Measurements from ENCODE around the gene TALDO1.

The TALDO1 gene

GRCh38 chr11:760236-760635, 13.0 kb downstream of the TALDO1 start:
- TF ChIP-seq CTCF (IDR thresholded peaks at IDR 0.05; ENCODE audit: insufficient read depth, low read depth, low read length, missing control alignments) = no peak
- no peak overlapping the region for H3K4me3 ChIP-seq (ENCODE audit: low read depth, low read length)
- no peak for DNase-seq (ENCODE audit: low read depth)

GRCh38 chr11:761526-762108, 14.4 kb downstream of the TALDO1 start:
- no peak overlapping the region for H3K4me3 ChIP-seq (ENCODE audit: low read depth, low read length)
- no peak for DNase-seq (ENCODE audit: low read depth)
- TF ChIP-seq CTCF (IDR thresholded peaks at IDR 0.05; ENCODE audit: insufficient read depth, low read depth, low read length, missing control alignments) = no peak

GRCh38 chr11:762421-763072, 15.3 kb downstream of the TALDO1 start:
- no peak for DNase-seq (ENCODE audit: low read depth)
- no peak overlapping the region for H3K4me3 ChIP-seq (ENCODE audit: low read depth, low read length)
- TF ChIP-seq CTCF (IDR thresholded peaks at IDR 0.05; ENCODE audit: insufficient read depth, low read depth, low read length, missing control alignments) = peak; percentile 13

- no peak for TF ChIP-seq CTCF (IDR thresholded peaks at IDR 0.05; ENCODE audit: insufficient read depth, low read depth, low read length, missing control alignments)
- DNase-seq (ENCODE audit: low read depth) = no peak
- no peak overlapping the region for H3K4me3 ChIP-seq (ENCODE audit: low read depth, low read length)
Measured at GRCh38 chr11:763073-763463, 15.8 kb downstream of the TALDO1 start.

- TF ChIP-seq CTCF (IDR thresholded peaks at IDR 0.05; ENCODE audit: insufficient read depth, low read depth, low read length, missing control alignments) = no peak
- no peak overlapping the region for H3K4me3 ChIP-seq (ENCODE audit: low read depth, low read length)
- DNase-seq (ENCODE audit: low read depth) = no peak
Measured at GRCh38 chr11:763549-764321, 16.5 kb downstream of the TALDO1 start.

- no peak for TF ChIP-seq CTCF (IDR thresholded peaks at IDR 0.05; ENCODE audit: insufficient read depth, low read depth, low read length, missing control alignments)
- DNase-seq (ENCODE audit: low read depth) = no peak
- H3K4me3 ChIP-seq (ENCODE audit: low read depth, low read length) = no peak overlapping the region
Measured at GRCh38 chr11:764322-765024, 17.2 kb downstream of the TALDO1 start.

All from GM12865 (cell line).